ENCODE data around the gene CACNA1C.

CACNA1C gene

DNA sequence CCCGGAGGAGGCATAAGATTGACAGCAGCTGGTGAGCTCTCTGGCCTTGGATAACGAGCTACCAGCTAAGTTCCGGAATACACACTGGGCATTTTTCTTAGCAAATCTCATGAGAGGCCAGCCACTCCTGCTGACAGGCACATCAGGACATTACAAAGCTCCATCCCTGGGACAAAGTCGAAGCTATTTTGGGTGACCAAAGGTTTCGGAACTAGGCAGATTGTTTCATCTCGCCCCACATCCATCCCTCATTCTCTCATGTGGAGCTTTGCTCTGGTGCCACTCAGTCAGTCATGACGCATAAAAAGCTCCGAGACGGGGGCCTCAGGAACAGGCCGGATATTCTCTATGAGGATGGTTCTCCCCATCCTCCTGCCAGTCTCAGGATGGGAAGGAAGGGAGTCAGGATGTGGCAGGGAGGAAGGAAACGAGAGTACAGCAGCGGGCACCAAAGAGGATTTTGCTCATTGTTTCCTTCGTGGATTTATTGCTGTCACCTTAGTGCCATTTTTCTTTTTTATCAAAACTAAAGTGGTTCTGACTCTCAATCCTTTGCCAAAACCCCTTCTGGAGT is 488.9 kb downstream of the CACNA1C start:
- DNase-seq: no peak

- DNase-seq: no peak
Observed at GRCh38 chr12:2543801-2544200, 491.0 kb downstream of the CACNA1C start.

DNA sequence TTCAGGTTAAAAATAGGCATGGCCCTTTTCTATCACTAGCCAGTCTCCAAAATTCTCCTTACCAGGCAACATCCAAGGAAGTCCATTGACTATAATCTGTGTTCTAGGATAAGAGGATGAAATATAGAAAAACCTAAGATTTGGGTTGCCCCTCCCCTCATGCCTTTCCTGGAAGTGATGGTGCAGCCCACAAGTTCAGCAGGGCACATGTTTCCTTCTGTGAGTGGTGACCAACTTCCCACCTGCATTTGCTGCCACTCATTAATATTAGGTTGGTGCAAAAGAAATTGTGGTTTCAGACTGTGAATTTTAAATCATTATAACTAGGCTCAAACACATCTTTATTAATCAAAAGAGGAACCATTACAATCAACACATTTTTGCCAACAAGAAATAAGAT is 491.4 kb downstream of the CACNA1C start:
- DNase-seq: no peak

DNA sequence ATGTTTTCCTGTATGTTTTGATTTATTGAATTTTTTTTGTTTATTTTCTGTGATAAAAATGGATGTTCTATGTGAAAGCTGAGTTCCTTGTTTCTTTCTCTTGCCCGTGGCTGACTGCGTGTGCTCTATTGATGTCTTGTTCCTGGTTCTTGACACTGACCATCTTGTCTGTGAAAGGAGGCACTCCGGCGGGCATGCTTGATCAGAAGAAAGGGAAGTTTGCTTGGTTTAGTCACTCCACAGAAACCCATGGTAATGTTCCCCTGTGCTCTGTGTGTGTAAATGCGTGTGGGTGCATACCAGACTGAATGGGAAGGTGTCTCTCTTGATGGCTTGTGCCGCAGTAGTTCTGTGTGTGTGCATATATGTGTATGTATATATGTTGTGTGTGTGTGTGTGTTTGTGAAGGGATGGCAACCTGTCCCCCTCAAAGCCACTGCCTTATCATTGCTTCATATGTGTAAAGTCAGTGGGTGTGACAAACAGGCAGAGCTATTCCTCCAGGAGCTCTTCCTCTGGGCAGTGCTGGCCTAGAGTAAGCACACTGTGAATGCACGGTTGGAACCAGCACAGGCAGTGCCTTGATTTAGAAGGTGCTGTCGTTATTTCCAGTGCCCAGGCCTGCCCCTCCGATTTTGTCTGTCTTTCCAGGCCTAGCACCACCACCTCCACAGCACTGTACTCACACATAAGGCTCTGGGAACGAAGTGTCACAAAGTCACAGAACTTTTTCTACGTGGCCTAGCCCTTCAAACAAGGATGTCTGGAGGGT is 494.7 kb downstream of the CACNA1C start:
- DNase-seq: no peak

- no peak for DNase-seq
Observed at GRCh38 chr12:2548081-2548480, 495.3 kb downstream of the CACNA1C start.

GRCh38 chr12:2550561-2551411 is 498.0 kb downstream of the CACNA1C start:
- no peak for DNase-seq

GRCh38 chr12:2551412-2551900 is 498.7 kb downstream of the CACNA1C start:
- no peak for DNase-seq

GRCh38 chr12:2552000-2552756 is 499.4 kb downstream of the CACNA1C start:
- no peak for DNase-seq

DNA sequence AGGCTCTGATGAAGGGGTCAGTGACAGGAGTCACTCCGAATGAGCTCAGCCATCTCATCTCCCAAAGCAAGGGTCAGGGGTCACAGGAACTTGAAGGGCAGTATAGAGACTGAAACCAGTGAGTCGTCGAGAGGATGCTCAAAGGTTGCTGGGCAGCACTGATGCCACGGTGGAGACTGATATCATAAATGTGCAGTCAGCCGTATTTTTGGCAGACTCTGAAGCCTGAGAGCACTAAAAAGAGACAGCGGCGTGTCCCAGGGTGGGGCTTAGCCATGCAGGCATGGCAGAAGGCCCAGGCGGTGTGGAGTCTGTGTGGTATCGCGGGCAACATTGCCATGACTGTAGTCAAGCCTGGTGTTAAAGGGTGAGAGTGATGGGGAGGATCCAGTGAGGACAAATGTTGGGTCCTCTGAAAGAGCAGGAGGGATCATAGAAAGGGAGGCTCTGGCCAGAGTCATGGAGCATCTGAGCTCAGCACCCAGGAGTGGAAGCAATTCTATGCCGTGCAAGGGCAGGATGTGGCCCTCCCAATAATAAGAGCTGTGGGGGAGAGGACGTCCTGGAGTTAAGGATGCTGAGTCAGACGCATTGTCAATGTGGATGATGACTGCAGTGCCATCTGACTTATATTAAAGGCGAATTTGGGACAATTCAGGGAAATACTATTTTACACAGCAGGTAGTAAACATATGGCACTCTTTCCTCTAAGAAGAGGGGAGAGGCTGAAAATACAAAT is 500.8 kb downstream of the CACNA1C start:
- DNase-seq: no peak

GRCh38 chr12:2555487-2556082 is 502.8 kb downstream of the CACNA1C start:
- DNase-seq: no peak

GRCh38 chr12:2557597-2557996 is 504.8 kb downstream of the CACNA1C start:
- no peak for DNase-seq

- DNase-seq: no peak
Observed at GRCh38 chr12:2559931-2560330, 507.1 kb downstream of the CACNA1C start.

DNA sequence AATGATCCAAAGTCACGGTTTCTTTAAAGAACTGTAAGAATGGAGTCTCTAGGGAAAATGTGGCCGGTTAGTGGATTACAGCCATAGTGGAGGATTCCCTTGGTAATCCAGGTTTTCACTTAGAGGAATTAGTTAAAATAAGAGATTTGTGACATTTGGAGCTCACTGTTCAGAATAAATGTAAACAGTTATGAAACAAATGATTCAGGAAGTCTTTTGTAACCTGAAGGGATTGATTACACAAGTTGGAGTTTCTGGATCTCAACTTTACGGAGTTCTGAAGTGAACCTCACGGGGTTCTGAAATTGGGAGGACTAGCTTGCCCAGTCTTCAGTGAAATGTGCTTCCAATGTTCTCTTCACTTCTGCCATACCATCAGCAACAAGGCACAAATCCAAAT is 507.6 kb downstream of the CACNA1C start:
- DNase-seq: no peak

DNA sequence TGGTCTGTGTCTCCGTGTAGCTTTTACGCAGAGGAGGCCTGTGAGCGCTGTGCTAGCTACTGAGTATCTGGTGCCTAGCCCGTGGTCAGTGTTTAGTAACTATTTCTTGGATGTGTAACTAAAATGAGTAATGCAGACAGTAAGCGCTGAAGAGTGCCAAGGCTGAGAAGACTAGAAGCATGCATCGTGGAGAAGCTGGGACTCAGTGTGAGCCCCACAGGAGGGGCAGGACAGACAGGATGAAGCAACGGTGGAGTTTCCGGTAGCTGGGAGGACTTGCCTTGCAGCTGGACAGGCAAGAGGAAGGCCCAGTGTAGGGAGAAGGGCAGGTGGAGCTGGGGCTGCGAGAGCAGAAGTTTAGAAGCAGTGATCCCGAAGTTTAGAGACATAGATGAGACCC is 508.6 kb downstream of the CACNA1C start:
- DNase-seq: no peak

DNA sequence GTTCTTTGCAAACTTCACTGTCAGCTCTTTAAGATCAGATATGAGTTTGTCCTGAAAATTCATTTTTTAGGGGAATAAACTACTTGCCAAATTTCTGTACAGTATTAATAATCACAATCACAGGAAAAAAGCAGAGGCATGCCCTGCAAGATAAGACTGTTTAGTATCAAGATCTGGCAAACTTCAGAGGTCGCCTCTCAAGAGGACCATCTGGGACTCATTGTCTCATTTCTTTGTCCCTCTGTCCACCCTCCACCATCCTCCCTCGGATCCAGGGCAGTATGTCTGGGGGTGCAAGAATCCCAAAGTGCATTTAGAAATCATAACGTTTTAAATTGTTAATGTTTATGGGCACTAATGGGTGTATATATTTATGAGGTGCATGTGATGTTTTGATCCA is 509.6 kb downstream of the CACNA1C start:
- DNase-seq: no peak

GRCh38 chr12:2563709-2564108 is 510.9 kb downstream of the CACNA1C start:
- DNase-seq: no peak

GRCh38 chr12:2566161-2566560 is 513.4 kb downstream of the CACNA1C start:
- no peak for DNase-seq

- no peak for DNase-seq
Observed at GRCh38 chr12:2567711-2568110, 514.9 kb downstream of the CACNA1C start.

DNA sequence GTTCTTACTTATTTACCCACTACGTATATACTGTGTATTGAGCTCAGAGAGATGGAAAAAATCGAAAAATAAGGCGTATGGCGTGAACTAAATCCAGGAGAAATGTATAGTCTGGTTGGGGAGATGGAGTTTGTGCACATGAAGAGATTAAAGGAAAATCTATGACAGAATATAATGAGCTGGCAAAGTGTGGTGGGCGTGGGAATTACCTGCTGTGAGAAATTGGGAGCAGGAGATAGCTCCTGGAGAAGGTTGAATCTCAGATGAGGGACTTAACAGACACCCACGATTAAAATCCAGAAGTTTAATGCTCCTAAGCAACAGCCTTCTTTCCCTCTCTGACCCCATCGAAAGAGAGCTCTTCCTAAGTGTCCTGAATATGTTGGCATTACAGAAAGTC is 517.8 kb downstream of the CACNA1C start:
- DNase-seq: no peak

GRCh38 chr12:2574355-2574935 is 521.7 kb downstream of the CACNA1C start:
- DNase-seq: no peak

- no peak for DNase-seq
Observed at GRCh38 chr12:2575245-2575644, 522.5 kb downstream of the CACNA1C start.

All from stimulated activated CD4-positive, alpha-beta T cell treated with anti-CD3 and anti-CD28 coated beads, Interleukin-4, amount 100 ng/mL, for 4 hours (primary cell).